ENCODE results near the gene COL1A2.

Gene COL1A2

DNA sequence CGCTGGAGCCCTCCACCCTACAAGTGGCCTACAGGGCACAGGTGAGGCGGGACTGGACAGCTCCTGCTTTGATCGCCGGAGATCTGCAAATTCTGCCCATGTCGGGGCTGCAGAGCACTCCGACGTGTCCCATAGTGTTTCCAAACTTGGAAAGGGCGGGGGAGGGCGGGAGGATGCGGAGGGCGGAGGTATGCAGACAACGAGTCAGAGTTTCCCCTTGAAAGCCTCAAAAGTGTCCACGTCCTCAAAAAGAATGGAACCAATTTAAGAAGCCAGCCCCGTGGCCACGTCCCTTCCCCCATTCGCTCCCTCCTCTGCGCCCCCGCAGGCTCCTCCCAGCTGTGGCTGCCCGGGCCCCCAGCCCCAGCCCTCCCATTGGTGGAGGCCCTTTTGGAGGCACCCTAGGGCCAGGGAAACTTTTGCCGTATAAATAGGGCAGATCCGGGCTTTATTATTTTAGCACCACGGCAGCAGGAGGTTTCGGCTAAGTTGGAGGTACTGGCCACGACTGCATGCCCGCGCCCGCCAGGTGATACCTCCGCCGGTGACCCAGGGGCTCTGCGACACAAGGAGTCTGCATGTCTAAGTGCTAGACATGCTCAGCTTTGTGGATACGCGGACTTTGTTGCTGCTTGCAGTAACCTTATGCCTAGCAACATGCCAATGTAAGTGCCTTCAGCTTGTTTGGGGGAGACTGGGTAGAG, at the start of gene COL1A2:
COL1A2 (plus strand) TSS at position 459 of the 704 bp plus-strand sequence; CDS start at position 596, 137 bp downstream.
- H3K4me3 ChIP-seq (ENCODE audit: low read depth, low read length) = peak within 1 kb of the TSS; percentile 69
- DNase-seq (ENCODE audit: low read depth) = peak; percentile 99
- TF ChIP-seq, protein P1, sequence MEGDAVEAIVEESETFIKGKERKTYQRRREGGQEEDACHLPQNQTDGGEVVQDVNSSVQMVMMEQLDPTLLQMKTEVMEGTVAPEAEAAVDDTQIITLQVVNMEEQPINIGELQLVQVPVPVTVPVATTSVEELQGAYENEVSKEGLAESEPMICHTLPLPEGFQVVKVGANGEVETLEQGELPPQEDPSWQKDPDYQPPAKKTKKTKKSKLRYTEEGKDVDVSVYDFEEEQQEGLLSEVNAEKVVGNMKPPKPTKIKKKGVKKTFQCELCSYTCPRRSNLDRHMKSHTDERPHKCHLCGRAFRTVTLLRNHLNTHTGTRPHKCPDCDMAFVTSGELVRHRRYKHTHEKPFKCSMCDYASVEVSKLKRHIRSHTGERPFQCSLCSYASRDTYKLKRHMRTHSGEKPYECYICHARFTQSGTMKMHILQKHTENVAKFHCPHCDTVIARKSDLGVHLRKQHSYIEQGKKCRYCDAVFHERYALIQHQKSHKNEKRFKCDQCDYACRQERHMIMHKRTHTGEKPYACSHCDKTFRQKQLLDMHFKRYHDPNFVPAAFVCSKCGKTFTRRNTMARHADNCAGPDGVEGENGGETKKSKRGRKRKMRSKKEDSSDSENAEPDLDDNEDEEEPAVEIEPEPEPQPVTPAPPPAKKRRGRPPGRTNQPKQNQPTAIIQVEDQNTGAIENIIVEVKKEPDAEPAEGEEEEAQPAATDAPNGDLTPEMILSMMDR (conservative IDR thresholded peaks at IDR 0.05; ENCODE audit: low read depth, low read length) = no peak

DNA sequence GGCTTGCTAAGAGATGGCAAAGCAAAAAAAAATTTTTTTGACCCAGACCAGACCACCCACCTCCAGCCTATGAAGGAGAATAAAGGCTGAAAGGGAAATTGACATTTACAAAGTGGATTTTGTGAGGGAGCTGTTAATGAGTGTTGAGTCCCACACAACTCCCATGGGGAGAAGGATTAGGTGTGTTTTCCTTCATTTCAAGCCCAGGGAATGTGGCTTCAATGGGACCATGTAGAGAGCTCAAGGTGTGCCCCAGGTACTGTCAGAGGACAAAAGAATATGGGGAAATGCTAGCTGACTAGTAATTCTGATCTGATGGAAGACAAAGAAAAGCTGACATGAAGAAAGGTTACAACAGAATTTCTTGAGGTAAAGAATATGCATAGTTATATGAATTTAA, 48.8 kb upstream of the COL1A2 start:
- DNase-seq (ENCODE audit: low read depth) = no peak
- TF ChIP-seq, protein P1 (conservative IDR thresholded peaks at IDR 0.05; ENCODE audit: low read depth, low read length) = no peak
- H3K4me3 ChIP-seq (ENCODE audit: low read depth, low read length) = no peak overlapping the region

DNA sequence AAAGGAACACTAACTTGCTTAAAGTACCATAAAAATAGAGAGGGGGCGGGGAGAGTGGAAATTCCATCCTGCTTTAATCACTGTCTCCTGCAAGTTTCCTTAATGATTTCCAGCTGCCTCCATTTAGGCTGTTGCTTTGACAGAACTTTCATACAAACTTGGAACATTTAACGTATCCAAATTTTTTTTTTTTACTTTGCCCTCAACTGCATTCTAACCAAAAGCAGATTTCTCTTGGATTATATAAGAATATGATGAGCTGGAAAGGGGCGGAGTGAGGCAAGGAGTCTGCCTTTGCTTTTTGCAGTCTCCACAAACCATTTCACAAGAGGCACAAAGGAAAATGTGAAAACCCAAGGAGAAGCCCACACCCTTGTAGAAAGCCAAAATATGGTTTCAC, 46.6 kb upstream of the COL1A2 start:
- no peak overlapping the region for H3K4me3 ChIP-seq (ENCODE audit: low read depth, low read length)
- TF ChIP-seq, protein P1 (conservative IDR thresholded peaks at IDR 0.05; ENCODE audit: low read depth, low read length) = no peak
- peak; percentile 81 for DNase-seq (ENCODE audit: low read depth)

DNA sequence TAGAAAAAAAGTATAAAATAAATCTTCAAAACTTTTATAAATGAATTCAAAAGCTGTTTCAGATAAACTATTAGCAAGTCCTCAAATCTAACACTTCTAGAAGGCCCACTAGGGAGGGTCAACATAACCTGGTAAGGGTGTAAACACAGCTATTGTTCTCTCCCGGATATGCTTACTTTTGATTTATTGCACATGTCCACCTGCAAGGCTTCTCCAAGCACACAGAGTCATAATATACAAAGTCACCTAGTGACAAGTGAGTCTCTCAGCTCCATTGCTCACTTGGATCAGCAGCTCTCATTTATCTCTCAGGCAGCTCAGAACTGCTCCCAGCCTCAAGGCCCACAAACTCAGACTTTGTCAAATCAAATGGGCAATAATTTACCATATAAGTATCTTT, 44.0 kb upstream of the COL1A2 start:
- TF ChIP-seq, protein P1 (conservative IDR thresholded peaks at IDR 0.05; ENCODE audit: low read depth, low read length) = no peak
- DNase-seq (ENCODE audit: low read depth) = no peak
- no peak overlapping the region for H3K4me3 ChIP-seq (ENCODE audit: low read depth, low read length)

DNA sequence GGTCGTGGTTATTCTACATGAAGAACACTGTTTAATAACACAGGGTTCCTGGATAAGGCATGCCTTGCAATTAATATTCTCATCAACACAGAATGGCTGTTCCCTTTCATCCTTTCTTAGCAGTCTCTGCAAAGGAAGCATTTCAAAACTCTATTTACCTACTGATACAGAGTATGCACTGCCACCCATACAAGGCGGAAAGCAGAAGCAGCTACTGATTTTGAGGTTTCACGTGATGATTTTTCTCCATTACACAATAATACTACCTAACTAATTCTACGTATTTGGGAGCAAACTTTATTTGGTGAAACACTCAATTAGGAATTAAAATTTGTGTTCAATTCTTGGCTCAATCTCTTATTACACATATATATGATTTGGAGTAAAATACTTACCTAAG, 43.0 kb upstream of the COL1A2 start:
- DNase-seq (ENCODE audit: low read depth) = no peak
- TF ChIP-seq, protein P1 (conservative IDR thresholded peaks at IDR 0.05; ENCODE audit: low read depth, low read length) = no peak
- no peak overlapping the region for H3K4me3 ChIP-seq (ENCODE audit: low read depth, low read length)

DNA sequence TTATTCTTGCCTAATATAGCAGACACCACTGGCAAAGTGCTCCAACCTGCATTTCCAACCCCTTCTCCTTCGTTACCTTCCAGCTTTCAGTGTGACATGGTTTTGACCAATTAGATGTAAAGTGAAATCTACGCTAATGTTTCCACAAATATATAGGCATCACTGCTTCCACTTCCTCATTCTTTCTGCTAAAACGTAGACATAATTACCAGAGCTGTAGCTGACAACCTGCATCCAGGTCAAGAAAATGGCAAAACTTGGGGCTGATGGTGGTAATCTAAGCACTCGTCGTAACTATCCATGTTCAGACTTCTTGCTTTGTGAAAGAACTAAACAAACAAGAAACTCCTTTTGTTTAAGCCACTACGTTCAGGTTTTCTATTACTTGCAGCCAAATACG, 41.8 kb upstream of the COL1A2 start:
- TF ChIP-seq, protein P1 (conservative IDR thresholded peaks at IDR 0.05; ENCODE audit: low read depth, low read length) = no peak
- DNase-seq (ENCODE audit: low read depth) = no peak
- no peak overlapping the region for H3K4me3 ChIP-seq (ENCODE audit: low read depth, low read length)

DNA sequence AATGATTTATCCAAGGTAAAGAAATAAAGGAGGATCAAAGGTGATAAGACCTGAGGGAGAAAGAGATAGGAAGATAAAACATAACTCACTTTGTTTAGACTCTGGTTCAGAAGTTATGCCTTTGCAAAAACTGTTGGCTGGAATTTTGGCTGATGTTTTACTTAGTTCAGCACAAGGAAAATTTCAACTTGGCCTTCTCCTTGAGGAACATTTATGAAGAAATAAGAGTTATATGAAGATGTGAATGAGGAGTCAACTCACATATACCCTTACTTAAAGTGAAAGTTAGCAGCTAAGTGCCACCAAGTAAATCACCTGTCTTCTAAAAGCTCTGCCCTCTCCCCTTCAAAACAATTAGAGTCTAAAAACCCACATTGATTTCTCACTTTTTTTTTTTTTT, 39.7 kb upstream of the COL1A2 start:
- H3K4me3 ChIP-seq (ENCODE audit: low read depth, low read length) = no peak overlapping the region
- no peak for DNase-seq (ENCODE audit: low read depth)
- TF ChIP-seq, protein P1 (conservative IDR thresholded peaks at IDR 0.05; ENCODE audit: low read depth, low read length) = no peak

Data from choroid plexus epithelial cell (primary cell).